GM19455 (cell line): ENCODE results near the gene OMP.

Experiments used
- ATAC-seq: cut with Tn5 transposase; IDR thresholded peaks from one replicate; pipeline ENCODE4 v1.9.1; 2021; ENCODE audit not compliant: unreplicated experiment

OMP gene

GRCh38 chr11:77101043-77101537, 1.6 kb upstream of the OMP start:
- ATAC-seq: no peak

- ATAC-seq: no peak
Measured at GRCh38 chr11:77103319-77103718, 679 bp downstream of the OMP start.

- ATAC-seq: no peak
Measured at GRCh38 chr11:77104727-77105126, 2.1 kb downstream of the OMP start.

- ATAC-seq: no peak
Measured at GRCh38 chr11:77106321-77106720, 3.7 kb downstream of the OMP start.

- no peak for ATAC-seq
Measured at GRCh38 chr11:77106759-77107158, 4.1 kb downstream of the OMP start.

GRCh38 chr11:77107950-77108349, 5.3 kb downstream of the OMP start:
- ATAC-seq: no peak

GRCh38 chr11:77108436-77108835, 5.8 kb downstream of the OMP start:
- ATAC-seq: no peak

- ATAC-seq: no peak
Measured at GRCh38 chr11:77109236-77110019, 6.8 kb downstream of the OMP start.

GRCh38 chr11:77110836-77111235, 8.2 kb downstream of the OMP start:
- no peak for ATAC-seq

- no peak for ATAC-seq
Measured at GRCh38 chr11:77111277-77111676, 8.6 kb downstream of the OMP start.

GRCh38 chr11:77111946-77112345, 9.3 kb downstream of the OMP start:
- ATAC-seq: no peak

- no peak for ATAC-seq
Measured at GRCh38 chr11:77112641-77113381, 10.2 kb downstream of the OMP start.

- ATAC-seq: no peak
Measured at GRCh38 chr11:77113382-77114088, 10.9 kb downstream of the OMP start.

- no peak for ATAC-seq
Measured at GRCh38 chr11:77114089-77114463, 11.4 kb downstream of the OMP start.

GRCh38 chr11:77115181-77115611, 12.6 kb downstream of the OMP start:
- no peak for ATAC-seq

GRCh38 chr11:77115956-77116355, 13.3 kb downstream of the OMP start:
- no peak for ATAC-seq

GRCh38 chr11:77117492-77117891, 14.9 kb downstream of the OMP start:
- ATAC-seq: no peak

- no peak for ATAC-seq
Measured at GRCh38 chr11:77118086-77118485, 15.4 kb downstream of the OMP start.

GRCh38 chr11:77118971-77119370, 16.3 kb downstream of the OMP start:
- ATAC-seq: no peak

GRCh38 chr11:77119531-77119936, 16.9 kb downstream of the OMP start:
- no peak for ATAC-seq

- ATAC-seq: no peak
Measured at GRCh38 chr11:77120571-77120970, 17.9 kb downstream of the OMP start.
